K562 (cell line): ENCODE data around the gene CAMK2N1. TPM values are rescaled to one million over a fixed set of nuclear protein-coding genes. Genes with fewer than 3 reads are reported as not detected.

Experiments used
- ATAC-seq: fragments of 200-7000 bp; cut with Tn5 transposase; 3 replicates; pipeline ENCODE4 v1.9.1; 2020; ENCODE audit warnings: moderate library complexity
- BruUV-seq: library from RNA; stranded (reverse); fragments of 400-500 nt; replicated peaks from 2 replicates; lab custom pipeline; 2021; lab: Mats Ljungman, UMichigan
- CTCF ChIA-PET: fragments of 300-600 bp; formaldehyde crosslinking; extraction: SDS; loops from one replicate; lab custom pipeline; 2021; ENCODE audit warnings: low intra/inter-chr PET ratio; lab: Yijun Ruan, JAX
- POLR2A ChIA-PET: fragments of 300-600, 350-650 bp; sonication (Branson Sonifier 250); formaldehyde crosslinking; extraction: SDS; loops from one replicate; lab custom pipeline; 2021; ENCODE audit warnings: antibody characterized with exemption, inconsistent platforms; lab: Yijun Ruan, JAX
- DNase-seq, 4 experiments: peaks; one replicate each; pipeline versions ENCODE4 v3.0.0 to v3.0.0-alpha.2; 2011 to 2018; ENCODE audit warnings: low spot score in 3 of 4, mixed read lengths in 3 of 4; ENCODE audit errors: extremely low read depth in 1 of 4
- FAIRE-seq: peaks from 2 replicates; lab custom pipeline; 2011; peaks lifted over from hg19 to GRCh38; lab: Jason Lieb, UNC
- H2AFZ ChIP-seq: 2 replicates; pipeline ENCODE4 v1.6.0; 2011; ENCODE audit warnings: low read depth, low read length, control low read depth, inconsistent platforms
- H3K27ac ChIP-seq: fragments of 200-600 bp; 3 replicates; pipeline ENCODE4 v1.8.0; 2011; ENCODE audit warnings: low read depth, mild to moderate bottlenecking, control low read depth, inconsistent platforms, low read length, moderate library complexity, mixed read lengths; ENCODE audit errors: extremely low read depth
- H3K27me3 ChIP-seq, 2 experiments: fragments of 300-600 bp in 1 of 2; 2 replicates in 1 of 2; 3 replicates in 1 of 2; pipeline versions ENCODE4 v1.6.0 to v1.8.0; 2011; ENCODE audit warnings: inconsistent platforms in 2 of 2, low read length in 2 of 2, mild to moderate bottlenecking in 1 of 2, mixed read lengths in 1 of 2, moderate library complexity in 1 of 2; ENCODE audit not compliant: control insufficient read depth in 2 of 2, insufficient read depth in 2 of 2
- H3K36me3 ChIP-seq: fragments of 300-600 bp; 3 replicates; pipeline ENCODE4 v1.8.0; 2011; ENCODE audit warnings: mild to moderate bottlenecking, low read length, inconsistent platforms; ENCODE audit not compliant: control insufficient read depth, insufficient read depth
- H3K4me1 ChIP-seq, 2 experiments: fragments of 200-600 bp in 1 of 2; replicated peaks in 1 of 2; 2 replicates in 1 of 2; 3 replicates in 1 of 2; pipeline versions ENCODE4 v1.5.1 to v1.8.0; 2011; ENCODE audit warnings: inconsistent platforms in 2 of 2, low read length in 2 of 2, mild to moderate bottlenecking in 1 of 2, mixed read lengths in 1 of 2, moderate library complexity in 1 of 2; ENCODE audit not compliant: control insufficient read depth in 2 of 2, insufficient read depth in 2 of 2
- H3K4me2 ChIP-seq: 2 replicates; pipeline ENCODE4 v1.6.1; 2011; ENCODE audit warnings: low read length, control low read depth, inconsistent platforms, mixed read lengths; ENCODE audit not compliant: insufficient read depth
- H3K4me3 ChIP-seq: fragments of 200-600 bp; sonication (generic), shearing (Covaris generic); 2 replicates; pipeline ENCODE4 v1.5.1; 2016; ENCODE audit warnings: control low read depth, inconsistent platforms
- H3K79me2 ChIP-seq: fragments of 200-600 bp; 3 replicates; pipeline ENCODE4 v1.8.0; 2011; ENCODE audit warnings: low read length, inconsistent platforms; ENCODE audit not compliant: control insufficient read depth, insufficient read depth
- H3K9ac ChIP-seq, 2 experiments: 2 replicates each; pipeline versions ENCODE4 v1.6.0 to v1.6.1; 2011; ENCODE audit warnings: low read depth in 2 of 2, low read length in 2 of 2, control low read depth in 1 of 2, inconsistent platforms in 1 of 2, mild to moderate bottlenecking in 1 of 2, mixed read lengths in 1 of 2; ENCODE audit not compliant: insufficient read depth in 1 of 2
- H3K9me1 ChIP-seq: one replicate; pipeline ENCODE4 v1.6.0; 2011; ENCODE audit warnings: inconsistent platforms, mild to moderate bottlenecking, low read length, moderate library complexity; ENCODE audit not compliant: control insufficient read depth, insufficient read depth
- H3K9me3 ChIP-seq: replicated peaks from 2 replicates; pipeline ENCODE4 v1.5.1; 2011; ENCODE audit warnings: low read depth, low read length, inconsistent platforms; ENCODE audit not compliant: control insufficient read depth, insufficient read depth
- H4K20me1 ChIP-seq: replicated peaks from 2 replicates; pipeline ENCODE4 v1.6.1; 2011; ENCODE audit warnings: low read length, inconsistent platforms, mixed read lengths; ENCODE audit not compliant: control insufficient read depth, insufficient read depth
- CAMTA2 ChIP-seq: fragments of 250-450 bp; sonication (Bioruptor Pico); conservative IDR thresholded peaks from 2 replicates; pipeline ENCODE4 v1.5.1; 2022
- CTCFL ChIP-seq: IDR thresholded peaks from 2 replicates; pipeline ENCODE4 v1.6.1; 2011; ENCODE audit warnings: borderline replicate concordance, low read depth, mild to moderate bottlenecking, moderate library complexity, low read length; ENCODE audit not compliant: insufficient read depth, poor library complexity, severe bottlenecking
- E2F3 ChIP-seq: fragments of 250-450 bp; sonication (Bioruptor Pico); IDR thresholded peaks from 2 replicates; pipeline ENCODE4 v1.4.0; 2020; ENCODE audit warnings: mild to moderate bottlenecking
- ELF1 ChIP-seq: fragments of 200-800 bp; sonication (Bioruptor generic); IDR thresholded peaks from 2 replicates; pipeline ENCODE4 v1.6.1; 2016; ENCODE audit warnings: missing genetic modification characterization, missing compliant biosample characterization
- EP300 ChIP-seq: IDR thresholded peaks from 2 replicates; pipeline ENCODE4 v1.6.1; 2012; ENCODE audit warnings: low read length, improper control_type of control experiment
- HDAC8 ChIP-seq: fragments of 450-650 bp; IDR thresholded peaks from 2 replicates; pipeline ENCODE4 v1.6.1; 2016; ENCODE audit warnings: mild to moderate bottlenecking, missing genetic modification characterization, moderate library complexity, missing compliant biosample characterization
- MNT ChIP-seq, 2 experiments: fragments of 450-650 bp; conservative IDR thresholded peaks; 2 replicates each; pipeline ENCODE4 v1.6.1; 2017; ENCODE audit warnings: mild to moderate bottlenecking in 2 of 2, moderate library complexity in 2 of 2
- PRPF4 ChIP-seq: fragments of 200-400 bp; formaldehyde crosslinking; IDR thresholded peaks from one replicate; pipeline ENCODE4 v1.6.1; 2017; ENCODE audit warnings: low read length, low read depth, mild to moderate bottlenecking; ENCODE audit not compliant: insufficient read depth, poor library complexity, severe bottlenecking
- RBFOX2 ChIP-seq: fragments of 200-400 bp; formaldehyde crosslinking; IDR thresholded peaks from 2 replicates; pipeline ENCODE4 v1.6.1; 2017; ENCODE audit warnings: low read depth, mild to moderate bottlenecking, low read length, moderate library complexity
- RUNX1 ChIP-seq: sonication (generic); IDR thresholded peaks from 2 replicates; pipeline ENCODE4 v1.6.1; 2016; ENCODE audit warnings: antibody characterized with exemption, low read depth
- SREBF1 ChIP-seq: fragments of 150-350 bp; IDR thresholded peaks from 2 replicates; pipeline ENCODE4 v1.6.1; 2014; ENCODE audit warnings: antibody characterized with exemption, low read depth, low read length, borderline replicate concordance
- TFAM ChIP-seq: fragments of 250-450 bp; sonication (Bioruptor Pico); conservative IDR thresholded peaks from 2 replicates; pipeline ENCODE4 v1.5.0; 2021; ENCODE audit warnings: mild to moderate bottlenecking, moderate library complexity
- U2AF1 ChIP-seq: fragments of 200-400 bp; formaldehyde crosslinking; optimal IDR thresholded peaks from 2 replicates; pipeline ENCODE3; 2017; ENCODE audit warnings: mild to moderate bottlenecking, low read depth, low read length, moderate library complexity
- WGBS: fragments of 100-300 bp; shearing (Covaris generic); methylation state at CpG from one replicate; pipeline ENCODE4 v1.1.6; 2016; ENCODE audit warnings: low coverage, mixed read lengths; ENCODE audit not compliant: insufficient coverage; ENCODE audit errors: missing lambda C conversion rate; 5-methylcytosine and 5-hydroxymethylcytosine counted together
- in situ Hi-C: fragments of 300-500 bp; cut with MboI; formaldehyde crosslinking; loops from 4 replicates; pipeline ENCODE4 v1.15.0; 2018; ENCODE audit warnings: inconsistent platforms, mixed read lengths
- intact Hi-C: fragments of 100-400 bp; cut with micrococcal nuclease; formaldehyde crosslinking; loops from 2 replicates; pipeline ENCODE4 v1.14.2; 2022
- polyA plus RNA-seq, 8 experiments: library from polyadenylated mRNA; depleted of rRNA in 4 of 8; stranded (reverse) in 5 of 8; unstranded in 3 of 8; fragments of >200 nt; fragmentation: Nextera tagmentation in 2 of 8; fragmentation: Illumina TruSeq in 1 of 8; extraction: Ambion mirVana in 2 of 8; extraction: Trizol in 1 of 8; gene quantifications; 2 replicates each; pipeline versions ENCODE4 v1.2.1 to v1.2.3, GENCODE V29; 2011 to 2014; ENCODE audit warnings: inconsistent platforms in 1 of 8, missing spikeins in 1 of 8
- total RNA-seq, 7 experiments: library from RNA; depleted of rRNA in 6 of 7; stranded (reverse); fragments of >200 nt in 6 of 7; fragmentation: Illumina TruSeq in 2 of 7; extraction: Trizol in 2 of 7; gene quantifications; 2 replicates each; pipeline versions ENCODE4 v1.2.1 to v1.2.3, GENCODE V29; 2011 to 2021; ENCODE audit warnings: low replicate concordance in 1 of 7

CAMK2N1 gene
- total and polyA plus RNA-seq, 9 of the 15 experiments (the other 6 are each of a cell fraction or from before 2014, with no cell fraction given): 0.09 to 1.4 (median 0.34) TPM

GRCh38 chr1:20493309-20493708, 7.3 kb upstream of the CAMK2N1 start (continued):
- TF ChIP-seq EP300: no peak
- no peak for TF ChIP-seq CAMTA2 (CRISPR knock-in tag)
- no peak for TF ChIP-seq U2AF1
- TF ChIP-seq ELF1 (tag): no peak
- TF ChIP-seq, all 486 proteins: peak for 0

GRCh38 chr1:20492751-20493150, 6.7 kb upstream of the CAMK2N1 start:
- intact Hi-C loops: loop anchor here (2.0 to 5.0 kb wide), 5 partner anchors 54 to 575 kb away; no protein-coding TSS in a partner anchor
- Histone ChIP-seq H3K36me3 (no peaks in the 10 kb centered on the region), H3K27me3 (peaks cover 21 to 43% of the 10 kb centered on the region in 2 experiments; a peak in 4 of 5 replicates), H3K9me3 (no peaks in the 10 kb centered on the region; the same call in 1 of the 2 replicates), H3K4me3 (no peak overlapping the region), H3K79me2 (no peaks in the 10 kb centered on the region), H3K4me2 (no peak overlapping the region), H2AFZ (no peak overlapping the region), H3K27ac (no peak overlapping the region), H3K4me1 (no peaks in the 10 kb centered on the region; a peak in 1 of 5 replicates), H3K9ac (no peak overlapping the region), H4K20me1 (peaks cover 6% of the 10 kb centered on the region; the same call in 1 of the 2 replicates), H3K9me1 (no peaks in the 10 kb centered on the region)
- 3% methylated on average over 7 of the region's 7 CpGs for WGBS
- ATAC-seq (no peak), FAIRE-seq (no peak), DNase-seq (no peak)
- ChIA-PET CTCF (interaction anchor here (1.0 to 3.4 kb wide), 7 partner anchors 51 to 575 kb away, joined by 3 to 23 read pairs (median 7); no protein-coding TSS in a partner anchor), POLR2A (interaction anchor here (0.6 kb wide), 1 partner anchor 169 kb away, joined by 3 read pairs; no protein-coding TSS in a partner anchor)
- in situ Hi-C loops: loop anchor here (5.0 to 10.0 kb wide), 3 partner anchors 120 to 390 kb away; no protein-coding TSS in a partner anchor
- no TSS peak for BruUV-seq
- no peak for TF ChIP-seq PRPF4
- no peak for TF ChIP-seq SREBF1
- TF ChIP-seq E2F3: no peak
- TF ChIP-seq RUNX1: no peak
- TF ChIP-seq HDAC8 (tag): no peak
- no peak for TF ChIP-seq MNT (conservative IDR thresholded peaks at IDR 0.05)
- no peak for TF ChIP-seq CTCFL
- no peak for TF ChIP-seq RBFOX2
- no peak for TF ChIP-seq TFAM (CRISPR knock-in tag)
